Activated CD4-positive, alpha-beta T cell treated with anti-CD3 and anti-CD28 coated beads for 48 hours (primary cell): ENCODE results near the gene SLC6A11.

Experiments used
- DNase-seq: peaks from one replicate; pipeline ENCODE4 v3.0.0-alpha.2; 2020

SLC6A11 gene

DNA sequence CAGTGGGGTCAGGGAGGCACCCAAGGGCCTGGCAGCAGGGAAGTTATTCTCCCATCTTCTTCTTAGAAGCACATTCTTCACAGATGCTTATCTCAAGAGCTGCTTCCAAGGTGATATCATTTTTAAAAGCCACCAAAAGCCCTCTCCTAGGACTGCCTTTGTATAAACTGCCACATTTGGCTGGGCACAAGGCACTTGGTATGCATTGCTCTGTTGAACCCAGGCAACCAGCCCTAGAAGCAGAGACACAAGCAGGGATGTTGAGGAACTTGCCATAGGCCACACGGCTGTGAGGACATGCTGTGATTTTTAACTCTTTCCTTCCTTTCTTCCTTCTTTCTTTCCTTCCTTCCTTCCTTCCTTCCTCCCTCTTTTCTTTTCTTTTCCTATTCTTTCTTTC, 169.2 kb downstream of the SLC6A11 start:
- no peak for DNase-seq

DNA sequence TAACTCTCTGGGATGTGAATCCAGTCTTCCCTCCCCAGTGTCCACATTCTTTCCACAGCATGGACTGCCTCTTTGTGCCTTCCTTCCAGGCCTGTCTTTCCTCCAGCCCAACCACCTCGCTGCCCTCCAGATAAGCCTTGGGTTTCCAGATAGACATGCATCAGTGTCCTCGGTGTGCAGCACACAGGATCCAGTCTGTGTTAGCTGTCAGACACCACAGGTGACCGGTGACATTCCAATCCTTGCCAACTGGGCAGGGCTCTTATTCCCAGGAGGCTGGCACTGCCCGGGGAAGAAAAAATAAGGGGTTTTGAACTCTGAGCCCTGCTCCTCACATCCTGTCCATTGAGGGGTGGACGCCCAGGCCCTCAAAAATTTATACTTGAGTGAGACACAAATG, 170.6 kb downstream of the SLC6A11 start:
- no peak for DNase-seq

DNA sequence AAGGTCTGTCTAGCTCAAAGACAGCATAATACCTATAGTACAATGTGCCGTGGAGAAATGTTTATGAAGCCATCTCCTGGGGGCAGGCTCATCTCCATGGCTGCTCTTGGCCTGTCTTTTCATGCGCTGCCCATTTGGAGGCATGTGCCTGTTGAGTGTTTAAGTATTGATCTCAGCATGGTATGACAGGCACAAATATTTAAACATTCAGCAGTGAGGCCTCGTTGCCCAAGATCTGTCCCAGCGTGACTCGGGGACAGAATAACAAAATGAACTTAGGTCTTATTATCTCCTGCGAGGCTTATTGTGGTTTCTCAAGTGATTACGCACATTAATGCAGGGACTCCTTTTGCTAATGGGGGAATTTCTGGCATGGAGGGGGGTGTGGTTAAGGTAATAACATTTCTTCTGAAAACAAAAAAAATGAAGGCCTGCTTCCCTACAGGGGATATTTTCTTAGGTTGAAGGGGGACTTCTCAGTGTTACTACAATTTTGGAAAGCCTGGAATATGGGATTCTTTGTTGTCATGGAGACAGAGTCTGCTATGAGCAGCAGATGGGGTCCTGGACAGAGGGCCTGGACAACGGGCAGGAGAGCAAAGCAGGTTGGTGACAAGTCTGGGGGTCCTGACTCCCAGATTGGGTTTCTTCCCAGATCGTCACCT, 172.1 kb downstream of the SLC6A11 start:
- no peak for DNase-seq

DNA sequence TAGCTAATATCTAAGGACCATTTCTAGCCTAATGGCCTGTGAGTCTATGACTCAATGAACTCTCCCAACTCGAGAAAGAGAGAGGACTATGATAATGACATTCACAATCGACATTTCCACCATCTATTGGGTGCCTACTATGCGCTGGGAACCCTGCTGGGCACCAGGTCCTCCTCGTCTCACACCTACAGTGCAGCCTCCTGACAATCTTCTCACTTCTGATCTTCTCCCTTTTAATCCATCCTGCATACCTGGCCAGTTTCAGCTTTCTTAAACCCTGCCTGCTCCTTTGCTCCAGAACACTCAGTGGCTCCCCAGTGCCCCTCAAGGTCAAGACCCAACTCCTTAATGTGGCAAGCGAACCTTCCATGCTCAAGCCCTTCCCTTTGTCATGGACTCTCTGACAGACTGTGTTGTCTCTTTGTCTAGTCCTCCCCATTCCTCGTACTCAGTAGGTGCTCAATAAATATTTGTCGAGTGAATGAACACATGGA, 173.0 kb downstream of the SLC6A11 start:
- DNase-seq: no peak
